HG03045 (cell line): ENCODE results near the gene MNT.

Source experiments
- ATAC-seq: cut with Tn5 transposase; IDR thresholded peaks from one replicate; pipeline ENCODE4 v1.9.1; 2021; ENCODE audit warnings: mild to moderate bottlenecking, moderate library complexity; ENCODE audit not compliant: unreplicated experiment

The MNT gene

GRCh38 chr17:2383628-2384167 lies 17.2 kb downstream of the MNT start:
- no peak for ATAC-seq

GRCh38 chr17:2380950-2381649 lies 19.8 kb downstream of the MNT start:
- ATAC-seq: no peak

- no peak for ATAC-seq
Measured at GRCh38 chr17:2380226-2380922, 20.5 kb downstream of the MNT start.

- no peak for ATAC-seq
Measured at GRCh38 chr17:2379489-2380225, 21.2 kb downstream of the MNT start.

GRCh38 chr17:2378905-2379304 lies 22.0 kb downstream of the MNT start:
- ATAC-seq: no peak

GRCh38 chr17:2377659-2378058 lies 23.2 kb downstream of the MNT start:
- no peak for ATAC-seq

GRCh38 chr17:2376107-2376506 lies 24.8 kb downstream of the MNT start:
- ATAC-seq: no peak

- ATAC-seq: no peak
Measured at GRCh38 chr17:2375406-2375805, 25.5 kb downstream of the MNT start.

GRCh38 chr17:2374549-2375285 lies 26.1 kb downstream of the MNT start:
- no peak for ATAC-seq

GRCh38 chr17:2373179-2373578 lies 27.7 kb downstream of the MNT start:
- ATAC-seq: no peak

GRCh38 chr17:2372681-2373080 lies 28.2 kb downstream of the MNT start:
- ATAC-seq: no peak

- ATAC-seq: no peak
Measured at GRCh38 chr17:2372180-2372579, 28.7 kb downstream of the MNT start.

GRCh38 chr17:2371183-2372130 lies 29.4 kb downstream of the MNT start:
- ATAC-seq: no peak

GRCh38 chr17:2370211-2370589 lies 30.7 kb downstream of the MNT start:
- ATAC-seq: no peak

- ATAC-seq: no peak
Measured at GRCh38 chr17:2369551-2370210, 31.2 kb downstream of the MNT start.

GRCh38 chr17:2369039-2369438 lies 31.8 kb downstream of the MNT start:
- no peak for ATAC-seq

GRCh38 chr17:2368359-2368758 lies 32.5 kb downstream of the MNT start:
- ATAC-seq: no peak

GRCh38 chr17:2366747-2367494 lies 33.9 kb downstream of the MNT start:
- ATAC-seq: no peak

GRCh38 chr17:2365132-2365531 lies 35.7 kb downstream of the MNT start:
- no peak for ATAC-seq
